Lung (tissue), 12 donors: Measurements from ENCODE around the gene HS6ST1. TPM values are rescaled to one million over a fixed set of nuclear protein-coding genes. Genes with fewer than 3 reads are reported as not detected.
A peak's percentile ranks its signal among the peaks of the same experiment; 100 is the strongest.

Source experiments
- ATAC-seq: fragments of 200-7000 bp; cut with Tn5 transposase; one replicate; pipeline ENCODE4 v1.9.1; 2020; ENCODE audit warnings: moderate number of reproducible peaks; ENCODE audit not compliant: insufficient read depth, low FRiP score
- DNase-seq, 3 donors: peaks; one replicate each; pipeline ENCODE4 v3.0.0-alpha.2; 2013 to 2017
- H3K27ac ChIP-seq, 2 donors: one replicate each; pipeline ENCODE4 v1.5.1; 2013; ENCODE audit warnings: mild to moderate bottlenecking in 2 of 2, moderate library complexity in 2 of 2, control low read depth in 1 of 2, inconsistent platforms in 1 of 2, low read depth in 1 of 2, low read length in 1 of 2
- H3K27me3 ChIP-seq, 3 donors: one replicate each; pipeline ENCODE4 v1.5.1; 2013; ENCODE audit warnings: low read length in 2 of 3; ENCODE audit not compliant: control insufficient read depth in 3 of 3, insufficient read depth in 3 of 3
- H3K36me3 ChIP-seq, 4 donors: one replicate each; pipeline ENCODE4 v1.5.1; 2013; ENCODE audit warnings: low read length in 4 of 4, mild to moderate bottlenecking in 1 of 4, moderate library complexity in 1 of 4; ENCODE audit not compliant: control insufficient read depth in 4 of 4, insufficient read depth in 4 of 4
- H3K4me1 ChIP-seq, 5 donors: one replicate each; pipeline ENCODE4 v1.5.1; 2013; ENCODE audit warnings: low read length in 5 of 5, mild to moderate bottlenecking in 2 of 5, moderate library complexity in 1 of 5; ENCODE audit not compliant: control insufficient read depth in 5 of 5, insufficient read depth in 5 of 5
- H3K4me3 ChIP-seq: one replicate; pipeline ENCODE4 v1.5.1; 2013; ENCODE audit warnings: mild to moderate bottlenecking, control low read depth, moderate library complexity
- H3K9ac ChIP-seq, 2 donors: one replicate each; pipeline ENCODE4 v1.5.1; 2013; ENCODE audit warnings: low read length in 2 of 2, control low read depth in 1 of 2; ENCODE audit not compliant: insufficient read depth in 1 of 2
- H3K9me3 ChIP-seq, 4 donors: one replicate each; pipeline ENCODE4 v1.5.1; 2013; ENCODE audit warnings: low read length in 3 of 4, mild to moderate bottlenecking in 1 of 4, moderate library complexity in 1 of 4; ENCODE audit not compliant: control insufficient read depth in 4 of 4, insufficient read depth in 3 of 4
- CTCF ChIP-seq: IDR thresholded peaks from 2 replicates; pipeline ENCODE4 v1.5.1; 2012; ENCODE audit warnings: mild to moderate bottlenecking; ENCODE audit errors: control extremely low read depth, extremely low read depth
- WGBS, 2 donors: extraction: QIAGEN DNeasy Blood & Tissue Kit; methylation state at CpG; one replicate each; pipeline ENCODE4 v1.1.7; 2013; 5-methylcytosine and 5-hydroxymethylcytosine counted together
- polyA plus RNA-seq, 2 donors: library from polyadenylated mRNA; stranded (reverse); fragments of 200-250 nt; gene quantifications; one replicate each; pipeline ENCODE4 v1.2.1, GENCODE V29; 2013
- total RNA-seq, 2 donors: library from RNA; depleted of rRNA in 1 of 2; stranded (reverse); fragments of >200 nt in 1 of 2; gene quantifications; one replicate each; pipeline ENCODE4 v1.2.1, GENCODE V29; 2014 to 2021
- donor health status: control.
- donor health status: control.
- donor health status: Bipolar disorder and iron deficiency.
- donor health status: healthy.
- donor health status: DM: yes; HTN: yes; CAD: no.

HS6ST1 gene
- total and polyA plus RNA-seq, 4 donors = 15.1 to 37.7 (median 29.1) TPM

GRCh38 chr2:128354161-128354560, 35.5 kb upstream of the HS6ST1 start:
- no peaks in the 10 kb centered on the region for H3K27me3 ChIP-seq
- H3K9ac ChIP-seq = no peak overlapping the region
- TF ChIP-seq CTCF = no peak
- H3K9me3 ChIP-seq = peaks cover 0 to 5% (median 0%) of the 10 kb centered on the region in 4 donors
- H3K4me1 ChIP-seq = peaks cover 0 to 3% (median 0%) of the 10 kb centered on the region in 5 donors
- no peaks in the 10 kb centered on the region for H3K36me3 ChIP-seq
- no peak overlapping the region for H3K4me3 ChIP-seq
- no peak overlapping the region for H3K27ac ChIP-seq
- ATAC-seq = no peak
- DNase-seq = no peak
- WGBS, 2 donors = 93 to 98% methylated on average over 5 of the region's 5 CpGs

- Histone ChIP-seq H3K4me3 (no peak overlapping the region), H3K9ac (no peak overlapping the region), H3K27ac (no peak overlapping the region), H3K4me1 (peaks cover 6 to 25% (median 12%) of the 10 kb centered on the region in 5 donors), H3K27me3 (no peaks in the 10 kb centered on the region), H3K9me3 (peaks cover 0 to 5% (median 0%) of the 10 kb centered on the region in 4 donors), H3K36me3 (no peaks in the 10 kb centered on the region)
- no peak for TF ChIP-seq CTCF
- no peak for ATAC-seq
- DNase-seq = no peak
- 68 to 97% methylated on average over 1 of the region's 1 CpG for WGBS, 2 donors
These were observed 32.1 kb upstream of the HS6ST1 start for GRCh38 chr2:128350736-128351135.

GRCh38 chr2:128348701-128349100, 30.0 kb upstream of the HS6ST1 start:
- peaks cover 6 to 25% (median 12%) of the 10 kb centered on the region in 5 donors for H3K4me1 ChIP-seq
- H3K27me3 ChIP-seq = no peaks in the 10 kb centered on the region
- no peak overlapping the region for H3K27ac ChIP-seq
- no peak overlapping the region for H3K9ac ChIP-seq
- no peaks in the 10 kb centered on the region for H3K36me3 ChIP-seq
- ATAC-seq = no peak
- no peak for TF ChIP-seq CTCF
- 71 to 81% methylated on average over 5 of the region's 5 CpGs for WGBS, 2 donors
- peaks cover 0 to 3% (median 0%) of the 10 kb centered on the region in 4 donors for H3K9me3 ChIP-seq
- peak in 2 of 3 donors; percentile 53 to 70 for DNase-seq
- no peak overlapping the region for H3K4me3 ChIP-seq
